HG03039 (cell line): ENCODE measurements around the gene KRT32.

ENCODE experiments used
- ATAC-seq: cut with Tn5 transposase; IDR thresholded peaks from one replicate; pipeline ENCODE4 v1.9.1; 2021; ENCODE audit warnings: mild to moderate bottlenecking, moderate library complexity; ENCODE audit not compliant: unreplicated experiment

Gene KRT32

DNA sequence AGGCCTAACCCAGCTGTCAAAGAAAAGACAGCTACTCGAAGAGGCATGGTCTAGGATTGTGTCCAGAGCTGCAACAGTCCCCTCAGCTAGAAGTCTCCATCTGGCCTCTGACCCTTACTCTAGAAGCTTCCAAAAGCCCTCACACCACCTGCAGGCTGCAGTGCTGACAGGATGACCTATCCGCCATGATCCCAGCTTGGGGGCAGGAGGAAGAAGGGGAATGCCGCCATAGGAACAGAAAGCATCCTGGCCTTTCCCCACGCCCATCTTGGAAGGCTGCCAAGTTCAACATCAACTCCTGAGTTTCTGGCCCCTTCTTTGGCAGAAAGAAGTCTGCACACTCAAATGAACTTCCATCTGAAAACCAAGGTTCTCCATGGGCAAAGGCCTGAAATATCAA is 25.6 kb upstream of the KRT32 start:
- no peak for ATAC-seq

DNA sequence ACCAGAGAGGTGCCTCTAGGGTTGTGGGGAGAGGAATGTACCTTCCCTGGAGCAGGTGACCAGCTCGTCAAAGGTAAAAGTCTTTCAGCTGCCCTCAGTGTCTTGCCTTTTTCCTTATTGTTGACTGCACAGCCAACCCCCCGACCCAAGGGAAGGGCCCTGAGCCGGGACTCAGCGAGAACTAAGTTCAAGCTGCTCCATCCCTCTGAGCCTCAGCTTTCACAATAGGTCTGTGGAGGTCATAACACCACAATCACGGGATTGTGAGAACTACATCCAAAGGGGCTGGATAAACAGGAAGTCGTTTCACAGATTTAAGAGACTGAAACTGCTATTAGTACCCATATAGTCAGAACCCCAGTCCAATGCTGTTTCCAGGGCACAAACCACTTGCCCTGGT is 25.2 kb upstream of the KRT32 start:
- ATAC-seq: no peak

- ATAC-seq: no peak
Observed at GRCh38 chr17:41491476-41491875, 24.3 kb upstream of the KRT32 start.

GRCh38 chr17:41490000-41490990 is 23.1 kb upstream of the KRT32 start:
- no peak for ATAC-seq

- ATAC-seq: no peak
Observed at GRCh38 chr17:41489531-41489930, 22.3 kb upstream of the KRT32 start, which contains the start of gene KRT36. KRT36 (minus strand) TSS chr17:41489910; CDS start chr17:41489864, 46 bp downstream.

- ATAC-seq: no peak
Observed at GRCh38 chr17:41486809-41487530, 19.8 kb upstream of the KRT32 start.

GRCh38 chr17:41486316-41486715 is 19.1 kb upstream of the KRT32 start:
- no peak for ATAC-seq

GRCh38 chr17:41484920-41485904 is 18.0 kb upstream of the KRT32 start:
- ATAC-seq: no peak

DNA sequence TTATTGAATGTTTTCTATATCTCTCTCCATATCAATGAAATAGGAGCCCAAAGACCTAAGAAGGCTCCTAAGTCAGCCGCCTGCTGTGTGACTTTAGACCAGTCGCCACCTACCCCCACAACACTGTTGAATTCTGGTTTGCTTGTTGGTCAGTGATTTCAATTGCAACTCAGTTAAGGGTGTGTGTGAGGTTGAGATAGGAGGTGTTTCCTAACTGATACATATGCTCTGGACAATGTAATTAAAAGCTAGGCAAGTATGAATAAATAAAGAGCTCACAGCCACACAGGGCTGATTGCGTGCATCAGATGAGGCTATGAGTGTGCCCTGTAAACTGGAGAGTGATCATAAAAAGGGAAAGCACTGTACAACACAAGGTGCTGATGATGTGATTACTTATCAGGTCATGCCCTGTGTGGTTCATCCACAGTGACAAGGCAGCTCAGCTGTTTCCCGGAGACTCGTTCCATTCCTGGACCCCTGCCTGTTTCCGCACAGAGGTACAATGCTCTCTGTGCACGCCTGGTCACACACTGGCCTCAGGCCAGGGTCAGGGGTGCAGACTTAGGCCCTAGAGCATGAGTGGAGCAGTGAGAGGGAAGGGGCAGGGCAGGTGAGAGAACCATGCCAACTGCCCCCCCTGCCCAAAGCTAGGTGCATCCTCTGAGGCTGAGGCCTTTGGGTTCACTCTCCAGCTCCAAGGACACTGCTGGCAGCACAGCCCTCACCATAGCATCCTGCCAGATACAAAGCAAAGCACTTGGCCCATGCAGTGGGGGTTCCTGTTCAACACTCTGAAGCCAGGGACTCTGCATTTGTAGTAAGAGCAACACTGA is 17.0 kb upstream of the KRT32 start:
- no peak for ATAC-seq

- no peak for ATAC-seq
Observed at GRCh38 chr17:41483531-41483930, 16.3 kb upstream of the KRT32 start.

- no peak for ATAC-seq
Observed at GRCh38 chr17:41481036-41481435, 13.8 kb upstream of the KRT32 start, which contains the start of gene KRT35. KRT35 (minus strand) TSS chr17:41481151; CDS start chr17:41481097, 54 bp downstream.

DNA sequence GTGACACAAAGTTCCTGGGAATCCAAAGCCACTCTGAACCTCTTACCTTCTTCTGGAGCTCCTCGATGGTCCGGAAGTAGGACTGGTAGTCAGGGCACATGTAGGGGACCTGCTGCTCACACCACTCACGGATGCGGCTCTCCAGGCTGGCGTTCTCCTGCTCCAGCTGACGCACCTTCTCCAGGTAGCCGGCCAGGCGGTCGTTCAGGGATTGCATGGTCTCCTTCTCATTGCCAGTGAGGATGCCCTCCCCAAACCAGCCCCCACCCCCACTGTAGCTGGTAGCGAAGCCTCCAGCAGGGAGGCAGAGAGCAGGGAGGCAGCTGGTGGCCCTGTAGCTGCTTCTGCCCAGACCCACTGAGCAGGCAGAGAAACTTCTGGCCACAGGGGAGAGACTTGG is 13.4 kb upstream of the KRT32 start:
- ATAC-seq: no peak

DNA sequence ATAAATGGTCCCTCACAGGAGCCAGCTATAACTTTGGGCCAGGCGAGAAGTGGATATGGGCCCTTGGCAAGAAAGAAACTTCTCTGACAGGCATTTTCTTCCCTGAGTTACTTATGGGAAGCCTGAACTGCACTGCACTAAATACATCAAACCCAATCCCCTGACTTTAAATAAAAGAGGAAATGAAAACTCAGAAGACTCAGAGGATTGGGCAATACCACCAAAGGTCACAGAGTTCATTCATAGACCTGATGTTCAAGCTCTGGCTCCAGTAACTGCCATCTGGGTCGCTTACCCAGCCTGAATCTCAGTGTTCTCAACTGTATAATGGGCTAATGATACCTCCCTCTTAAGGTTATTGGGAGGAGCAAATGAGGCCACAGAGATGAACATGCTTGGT is 12.9 kb upstream of the KRT32 start:
- ATAC-seq: no peak

GRCh38 chr17:41478237-41478636 is 11.1 kb upstream of the KRT32 start:
- no peak for ATAC-seq

DNA sequence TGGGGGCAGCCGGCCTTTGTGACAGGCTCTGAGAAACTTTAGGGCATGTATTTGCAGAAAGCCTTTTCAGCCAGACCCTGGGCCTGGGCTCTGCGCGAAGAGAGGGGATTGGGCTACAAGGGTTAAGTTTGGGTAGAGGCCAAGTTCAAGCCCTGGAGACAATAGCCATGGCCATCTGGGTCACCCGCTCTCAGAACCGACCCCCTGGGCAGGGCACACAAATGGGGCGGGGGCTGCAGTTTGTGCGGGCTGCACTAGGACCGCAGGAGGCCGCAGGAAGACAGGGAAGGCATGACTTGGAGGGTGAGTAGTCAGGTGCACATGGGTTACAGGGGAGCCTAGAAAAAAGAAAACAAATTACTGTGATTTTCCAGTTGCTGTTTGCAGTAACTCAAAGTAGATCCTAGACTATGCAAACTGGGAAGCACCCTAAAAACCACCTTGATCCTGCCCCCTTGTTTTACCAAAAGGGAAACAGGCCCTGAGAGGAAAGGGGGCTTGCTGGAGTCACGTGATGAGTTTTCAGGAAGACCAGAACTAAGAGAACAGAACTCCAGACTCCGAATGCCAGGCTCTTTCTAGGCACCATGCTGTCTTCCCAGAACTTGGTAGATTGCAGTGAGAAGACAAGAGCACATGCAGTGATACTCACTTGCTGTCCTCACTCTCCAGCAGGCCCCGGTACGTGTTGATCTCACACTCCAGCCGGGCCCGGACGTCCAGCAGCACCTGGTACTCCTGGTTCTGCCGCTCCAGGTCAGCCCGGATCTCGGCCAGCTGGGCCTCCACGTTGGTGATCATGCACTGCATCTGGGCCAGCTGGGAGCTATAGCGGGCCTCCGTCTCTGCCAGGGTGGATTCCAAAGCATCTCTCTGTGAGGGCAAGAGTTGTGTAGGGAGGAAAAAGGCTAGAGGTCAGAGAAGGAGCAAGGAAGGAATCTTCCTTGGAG is 10.0 kb upstream of the KRT32 start:
- ATAC-seq: no peak

DNA sequence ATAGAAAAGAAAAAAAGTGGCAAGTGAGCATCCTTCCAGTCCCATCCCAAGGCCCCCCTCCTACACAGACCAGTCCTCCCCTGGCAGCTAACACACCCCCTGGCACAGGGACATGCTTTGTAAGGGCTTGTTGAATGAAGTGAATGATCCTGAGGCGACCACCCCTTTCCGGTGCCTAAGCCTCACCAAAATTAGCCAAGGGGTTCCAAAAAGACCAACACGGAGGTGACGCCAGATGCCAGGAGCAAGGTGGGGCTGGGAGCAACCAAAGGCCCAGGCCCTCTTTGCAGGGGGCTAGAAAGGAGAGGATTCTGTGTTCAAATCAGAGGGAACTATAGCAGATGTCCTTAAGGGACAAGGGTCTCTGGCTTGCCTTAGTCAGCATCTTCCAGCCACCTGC is 8.2 kb upstream of the KRT32 start:
- ATAC-seq: no peak

GRCh38 chr17:41474863-41475262 is 7.7 kb upstream of the KRT32 start:
- no peak for ATAC-seq

- ATAC-seq: no peak
Observed at GRCh38 chr17:41468346-41468745, 1.2 kb upstream of the KRT32 start.

DNA sequence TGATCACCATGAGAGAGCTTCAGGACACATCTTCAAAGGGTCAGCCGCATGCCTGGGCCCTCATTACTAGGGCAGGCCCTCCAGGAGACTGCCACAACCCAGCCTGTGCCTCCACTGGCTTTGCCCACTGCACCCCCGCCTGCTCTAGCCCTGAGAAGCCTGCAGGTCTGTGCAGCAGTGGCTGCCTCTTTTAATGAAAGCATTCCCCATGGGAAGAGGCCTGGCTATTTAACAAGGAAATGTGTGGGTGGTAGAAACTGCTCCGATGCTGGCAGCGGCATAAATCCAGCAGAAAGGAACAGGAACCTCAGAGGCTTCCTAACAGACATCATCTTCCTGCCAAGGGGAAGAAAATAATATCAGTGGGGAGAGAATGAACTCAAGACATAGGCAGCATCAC is 375 bp upstream of the KRT32 start:
- no peak for ATAC-seq
